ENCODE results near the gene RPAIN. TPM values are rescaled to one million over a fixed set of nuclear protein-coding genes. Genes with fewer than 3 reads are reported as not detected.

The RPAIN gene
- total RNA-seq, 1 experiment from 2014 or later, result 56.3 TPM

DNA sequence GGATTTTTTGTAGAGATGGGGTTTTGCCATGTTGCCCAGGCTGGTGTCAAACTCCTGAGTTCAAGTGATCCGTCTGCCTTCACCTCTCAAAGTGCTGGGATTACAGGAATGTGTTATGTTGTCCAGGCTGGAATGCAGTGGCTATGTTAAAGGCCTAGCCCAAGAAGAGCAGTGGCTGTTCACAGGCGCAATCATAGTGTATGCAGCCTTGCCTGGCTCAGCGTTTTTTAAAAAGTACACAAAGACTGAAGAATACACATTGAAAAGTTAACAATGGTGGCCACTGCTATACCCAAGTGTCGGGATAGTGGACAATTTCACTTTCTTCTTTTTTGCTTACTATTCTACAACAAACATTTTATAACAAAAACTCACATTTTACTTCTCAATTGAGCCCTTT, 59.0 kb downstream of the RPAIN start:
- Histone ChIP-seq H3K4me3 (no peak overlapping the region), H3K4me1 (replicated peaks; ENCODE audit: insufficient read depth) (no peaks in the 10 kb centered on the region), H4K20me1 (ENCODE audit: insufficient read depth) (peaks cover 15% of the 10 kb centered on the region; the same call in 1 of the 2 replicates), H3F3A (ENCODE audit: insufficient read depth, low read depth) (peaks cover 9% of the 10 kb centered on the region; the same call in 1 of the 2 replicates), H3K36me3 (ENCODE audit: low read depth) (peaks cover 63% of the 10 kb centered on the region), H2AFZ (no peak overlapping the region), H3K27ac (no peak overlapping the region), H3K9me2 (ENCODE audit: insufficient read depth) (no peaks in the 10 kb centered on the region), H3K27me3 (ENCODE audit: insufficient read depth, low read depth) (no peaks in the 10 kb centered on the region), H3K79me2 (ENCODE audit: low read depth) (peaks cover 11% of the 10 kb centered on the region), H3K9me3 (ENCODE audit: insufficient read depth, low read depth) (no peaks in the 10 kb centered on the region), H3K4me2 (no peak overlapping the region)
- no peak for DNase-seq
- no TSS peak for BruUV-seq (replicated peaks)
- ChIA-PET POLR2A (ENCODE audit: unreplicated experiment) (no interaction called here), CTCF (no interaction called here)
- intact Hi-C loops (cut with micrococcal nuclease; ENCODE audit: unreplicated experiment), result no loop called here
- TF ChIP-seq, protein P1, sequence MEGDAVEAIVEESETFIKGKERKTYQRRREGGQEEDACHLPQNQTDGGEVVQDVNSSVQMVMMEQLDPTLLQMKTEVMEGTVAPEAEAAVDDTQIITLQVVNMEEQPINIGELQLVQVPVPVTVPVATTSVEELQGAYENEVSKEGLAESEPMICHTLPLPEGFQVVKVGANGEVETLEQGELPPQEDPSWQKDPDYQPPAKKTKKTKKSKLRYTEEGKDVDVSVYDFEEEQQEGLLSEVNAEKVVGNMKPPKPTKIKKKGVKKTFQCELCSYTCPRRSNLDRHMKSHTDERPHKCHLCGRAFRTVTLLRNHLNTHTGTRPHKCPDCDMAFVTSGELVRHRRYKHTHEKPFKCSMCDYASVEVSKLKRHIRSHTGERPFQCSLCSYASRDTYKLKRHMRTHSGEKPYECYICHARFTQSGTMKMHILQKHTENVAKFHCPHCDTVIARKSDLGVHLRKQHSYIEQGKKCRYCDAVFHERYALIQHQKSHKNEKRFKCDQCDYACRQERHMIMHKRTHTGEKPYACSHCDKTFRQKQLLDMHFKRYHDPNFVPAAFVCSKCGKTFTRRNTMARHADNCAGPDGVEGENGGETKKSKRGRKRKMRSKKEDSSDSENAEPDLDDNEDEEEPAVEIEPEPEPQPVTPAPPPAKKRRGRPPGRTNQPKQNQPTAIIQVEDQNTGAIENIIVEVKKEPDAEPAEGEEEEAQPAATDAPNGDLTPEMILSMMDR (conservative IDR thresholded peaks at IDR 0.05), result no peak
- TF ChIP-seq EZH2 (IDR thresholded peaks at IDR 0.05; ENCODE audit: low read depth), result no peak

DNA sequence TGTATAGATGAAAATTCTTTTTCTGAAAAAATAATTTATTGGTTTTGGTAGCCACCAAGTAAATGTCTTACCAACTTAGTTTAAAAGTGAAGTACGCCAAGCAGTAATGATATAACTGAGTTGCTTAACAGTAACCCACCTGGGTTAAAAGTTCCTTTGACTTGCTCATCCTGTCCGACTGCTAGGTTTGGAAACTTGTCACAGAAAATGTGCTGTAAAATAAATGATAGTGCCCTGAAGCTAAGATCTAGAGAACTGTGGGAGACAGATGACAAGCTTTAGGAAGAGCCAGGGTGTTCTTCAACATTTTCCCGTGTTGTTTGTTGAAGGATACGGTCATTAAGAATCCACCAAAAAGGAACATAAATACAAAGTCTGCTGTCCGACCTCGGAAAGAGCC, 61.0 kb downstream of the RPAIN start:
- peaks cover 52% of the 10 kb centered on the region for H3K36me3 ChIP-seq (ENCODE audit: low read depth)
- CTCF ChIA-PET, result interaction anchor here (0.6 kb wide), 1 partner anchor 1272 kb away, joined by 3 read pairs; no protein-coding TSS in a partner anchor

DNA sequence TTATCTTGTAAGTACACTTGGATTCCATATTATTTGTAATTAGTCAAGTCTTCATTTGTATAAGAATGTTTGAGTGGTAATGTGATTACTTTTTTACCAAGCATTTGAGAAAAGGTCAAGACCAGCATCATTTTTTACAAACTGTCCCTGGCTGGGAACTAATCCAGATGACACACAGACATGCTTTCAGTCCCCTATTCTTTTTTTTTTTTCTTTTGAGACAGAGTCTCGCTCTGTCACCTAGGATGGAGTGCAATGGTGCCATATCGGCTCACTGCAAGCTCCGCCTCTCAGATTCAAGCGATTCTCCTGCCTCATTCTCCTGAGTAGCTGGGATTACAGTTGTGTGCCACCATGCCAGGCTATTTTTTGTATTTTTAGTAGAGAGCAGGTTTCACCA, 61.5 kb downstream of the RPAIN start:
- peaks cover 7% of the 10 kb centered on the region; the same call in 1 of the 2 replicates for H3K4me1 ChIP-seq (replicated peaks; ENCODE audit: insufficient read depth)
- no peak overlapping the region for H3K27ac ChIP-seq
- peaks cover 11% of the 10 kb centered on the region; the same call in 1 of the 2 replicates for H3F3A ChIP-seq (ENCODE audit: insufficient read depth, low read depth)
- DNase-seq, result no peak
- H3K4me3 ChIP-seq, result no peak overlapping the region
- H2AFZ ChIP-seq, result no peak overlapping the region
- peaks cover 31% of the 10 kb centered on the region for H3K79me2 ChIP-seq (ENCODE audit: low read depth)
- H3K9me3 ChIP-seq (ENCODE audit: insufficient read depth, low read depth), result no peaks in the 10 kb centered on the region
- H4K20me1 ChIP-seq (ENCODE audit: insufficient read depth), result peaks cover 13% of the 10 kb centered on the region; the same call in 1 of the 2 replicates
- ChIA-PET CTCF (no interaction called here), POLR2A (ENCODE audit: unreplicated experiment) (no interaction called here)
- intact Hi-C loops (cut with micrococcal nuclease; ENCODE audit: unreplicated experiment), result no loop called here
- H3K9me2 ChIP-seq (ENCODE audit: insufficient read depth), result no peaks in the 10 kb centered on the region
- no TSS peak for BruUV-seq (replicated peaks)
- no peaks in the 10 kb centered on the region for H3K27me3 ChIP-seq (ENCODE audit: insufficient read depth, low read depth)
- H3K36me3 ChIP-seq (ENCODE audit: low read depth), result peaks cover 47% of the 10 kb centered on the region
- H3K4me2 ChIP-seq, result no peak overlapping the region
- TF ChIP-seq, protein P1 (conservative IDR thresholded peaks at IDR 0.05), result no peak
- no peak for TF ChIP-seq EZH2 (IDR thresholded peaks at IDR 0.05; ENCODE audit: low read depth)

More for the DNA sequence above, 61.0 kb downstream of the RPAIN start:
- H4K20me1 ChIP-seq (ENCODE audit: insufficient read depth), result peaks cover 15% of the 10 kb centered on the region; the same call in 1 of the 2 replicates
- H3K4me2 ChIP-seq, result no peak overlapping the region
- H3K27me3 ChIP-seq (ENCODE audit: insufficient read depth, low read depth), result no peaks in the 10 kb centered on the region
- H3F3A ChIP-seq (ENCODE audit: insufficient read depth, low read depth), result peaks cover 10% of the 10 kb centered on the region; the same call in 1 of the 2 replicates
- H3K9me2 ChIP-seq (ENCODE audit: insufficient read depth), result no peaks in the 10 kb centered on the region
- intact Hi-C loops (cut with micrococcal nuclease; ENCODE audit: unreplicated experiment), result no loop called here
- TF ChIP-seq, protein P1 (conservative IDR thresholded peaks at IDR 0.05), result no peak
- no peak for TF ChIP-seq EZH2 (IDR thresholded peaks at IDR 0.05; ENCODE audit: low read depth)
- H3K4me3 ChIP-seq, result no peak overlapping the region
- no peaks in the 10 kb centered on the region for H3K9me3 ChIP-seq (ENCODE audit: insufficient read depth, low read depth)
- no peak overlapping the region for H2AFZ ChIP-seq
- no TSS peak for BruUV-seq (replicated peaks)
- POLR2A ChIA-PET (ENCODE audit: unreplicated experiment), result no interaction called here
- no peak for DNase-seq
- peaks cover 7% of the 10 kb centered on the region; the same call in 1 of the 2 replicates for H3K4me1 ChIP-seq (replicated peaks; ENCODE audit: insufficient read depth)
- H3K79me2 ChIP-seq (ENCODE audit: low read depth), result peaks cover 31% of the 10 kb centered on the region
- H3K27ac ChIP-seq, result no peak overlapping the region

Other genes with a start within 250 kb of the RPAIN start
- gene ZNF594, start 228.3 kb upstream of the RPAIN start, total RNA-seq (2021), result 14.0 and 18.4 TPM in 2 replicates
- not detected in 2 replicates for gene SCIMP, start 185.3 kb upstream of the RPAIN start, total RNA-seq (2021)
- 41.9 and 53.0 TPM in 2 replicates for gene RABEP1, start 137.9 kb upstream of the RPAIN start, total RNA-seq (2021)
- gene NUP88, start 520 bp upstream of the RPAIN start, total RNA-seq (2021), result 88.6 and 93.1 TPM in 2 replicates
- 206 and 230 TPM in 2 replicates for gene C1QBP, start 19.0 kb downstream of the RPAIN start, total RNA-seq (2021)
- gene DHX33, start 48.8 kb downstream of the RPAIN start, total RNA-seq (2021), result 25.4 and 28.1 TPM in 2 replicates
- gene DERL2, start 66.0 kb downstream of the RPAIN start, total RNA-seq (2021), result 47.7 and 71.1 TPM in 2 replicates
- gene MIS12, start 66.4 kb downstream of the RPAIN start, total RNA-seq (2021), result 19.5 and 20.3 TPM in 2 replicates
- 0.63 and 0.75 TPM in 2 replicates for gene NLRP1, start 164.3 kb downstream of the RPAIN start, total RNA-seq (2021)